ENCODE measurements around the gene YJEFN3. TPM values are rescaled to one million over a fixed set of nuclear protein-coding genes. Genes with fewer than 3 reads are reported as not detected.

YJEFN3 gene
- total RNA-seq, 1 donor from 2014 or later = 2.5 TPM

DNA sequence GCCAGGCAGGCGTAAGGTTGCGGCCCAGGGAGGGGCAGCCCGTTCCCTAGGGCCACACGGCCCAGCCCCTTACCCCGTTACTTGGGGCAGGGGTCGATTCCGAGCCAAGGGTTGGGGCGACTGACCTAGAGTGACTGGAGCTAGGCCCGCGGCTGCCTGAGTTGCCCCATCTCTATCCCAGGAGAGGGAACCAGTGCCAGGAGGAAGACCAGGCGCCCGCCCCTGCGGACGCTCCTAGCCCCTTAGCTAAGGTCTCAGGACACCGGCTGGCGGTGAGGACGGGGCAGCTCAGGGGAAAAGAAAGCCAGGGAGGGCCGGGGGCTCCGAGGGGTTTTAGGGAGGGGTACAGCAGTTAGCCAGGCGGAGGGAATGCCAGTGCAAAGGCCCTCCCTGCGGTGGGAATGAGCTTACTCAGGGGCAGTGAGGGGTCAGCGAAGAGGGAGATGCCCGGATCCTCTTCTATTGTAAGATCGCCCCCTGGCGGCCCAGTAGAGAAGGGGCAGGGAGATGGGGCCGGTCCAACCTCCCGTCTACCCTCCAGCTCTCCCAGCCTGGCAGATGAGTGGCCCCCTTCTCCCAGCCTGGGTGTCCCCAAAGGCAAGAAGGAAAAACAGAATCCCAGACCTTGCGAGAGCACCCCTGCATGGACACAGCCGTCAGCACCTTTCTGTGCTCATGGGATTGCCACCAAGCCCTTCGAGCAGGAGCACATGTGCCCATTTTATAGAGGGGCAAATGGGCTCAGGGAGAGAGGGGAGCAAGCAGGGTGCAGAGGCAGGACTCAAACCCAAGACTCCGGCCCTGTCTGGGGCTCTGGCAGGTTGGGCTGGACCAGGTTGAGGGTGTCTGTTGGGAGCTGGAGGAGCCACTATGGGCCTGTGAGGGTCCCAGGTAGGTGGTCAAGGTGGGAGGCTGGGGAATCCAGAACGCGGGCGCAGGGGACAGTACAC lies 25.6 kb downstream of the YJEFN3 start:
- no peaks in the 10 kb centered on the region for H3K36me3 ChIP-seq
- H3K9me3 ChIP-seq = no peaks in the 10 kb centered on the region
- TF ChIP-seq, protein P1, sequence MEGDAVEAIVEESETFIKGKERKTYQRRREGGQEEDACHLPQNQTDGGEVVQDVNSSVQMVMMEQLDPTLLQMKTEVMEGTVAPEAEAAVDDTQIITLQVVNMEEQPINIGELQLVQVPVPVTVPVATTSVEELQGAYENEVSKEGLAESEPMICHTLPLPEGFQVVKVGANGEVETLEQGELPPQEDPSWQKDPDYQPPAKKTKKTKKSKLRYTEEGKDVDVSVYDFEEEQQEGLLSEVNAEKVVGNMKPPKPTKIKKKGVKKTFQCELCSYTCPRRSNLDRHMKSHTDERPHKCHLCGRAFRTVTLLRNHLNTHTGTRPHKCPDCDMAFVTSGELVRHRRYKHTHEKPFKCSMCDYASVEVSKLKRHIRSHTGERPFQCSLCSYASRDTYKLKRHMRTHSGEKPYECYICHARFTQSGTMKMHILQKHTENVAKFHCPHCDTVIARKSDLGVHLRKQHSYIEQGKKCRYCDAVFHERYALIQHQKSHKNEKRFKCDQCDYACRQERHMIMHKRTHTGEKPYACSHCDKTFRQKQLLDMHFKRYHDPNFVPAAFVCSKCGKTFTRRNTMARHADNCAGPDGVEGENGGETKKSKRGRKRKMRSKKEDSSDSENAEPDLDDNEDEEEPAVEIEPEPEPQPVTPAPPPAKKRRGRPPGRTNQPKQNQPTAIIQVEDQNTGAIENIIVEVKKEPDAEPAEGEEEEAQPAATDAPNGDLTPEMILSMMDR (IDR thresholded peaks at IDR 0.05) = peak in 2 of 3 experiments; percentile 35 to 41
- no peak for TF ChIP-seq POLR2A (IDR thresholded peaks at IDR 0.05)
- no peak for TF ChIP-seq POLR2AphosphoS5 (IDR thresholded peaks at IDR 0.05; ENCODE audit: insufficient read depth in 1 of 2, low read depth in 1 of 2)
- H3K27ac ChIP-seq = no peak overlapping the region
- DNase-seq (ENCODE audit: extremely low spot score in 2 of 2) = no peak
- intact Hi-C loops (cut with DNase I) = no loop called here
- no peaks in the 10 kb centered on the region for H3K27me3 ChIP-seq
- no peak overlapping the region for H3K4me3 ChIP-seq
- H3K4me1 ChIP-seq = peaks cover 6% of the 10 kb centered on the region

DNA sequence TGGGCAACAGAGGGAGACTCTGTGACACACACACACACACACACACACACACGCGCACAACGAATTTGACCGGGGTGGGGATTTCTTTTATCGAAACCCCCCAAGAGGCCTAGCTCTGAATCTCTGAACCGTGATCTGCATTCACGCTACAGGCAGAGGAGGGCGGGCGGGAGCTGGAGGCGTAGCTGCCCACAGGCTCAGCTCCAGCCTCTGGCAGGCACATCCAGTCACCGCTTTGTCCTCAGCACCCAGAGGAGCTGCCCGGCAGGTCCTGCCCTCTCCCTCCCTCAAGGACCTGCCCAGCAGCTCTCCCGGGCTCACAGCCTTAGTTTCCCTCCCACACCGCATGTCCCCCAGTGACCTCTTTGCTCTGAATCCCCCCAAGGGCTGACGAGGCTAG lies 29.3 kb downstream of the YJEFN3 start:
- no peak for DNase-seq (ENCODE audit: extremely low spot score in 2 of 2)
- Histone ChIP-seq H3K27me3 (no peaks in the 10 kb centered on the region), H3K4me1 (no peaks in the 10 kb centered on the region), H3K9me3 (no peaks in the 10 kb centered on the region), H3K27ac (no peak overlapping the region), H3K4me3 (no peak overlapping the region), H3K36me3 (no peaks in the 10 kb centered on the region)
- intact Hi-C loops (cut with DNase I) = no loop called here
- no peak for TF ChIP-seq POLR2AphosphoS5 (IDR thresholded peaks at IDR 0.05; ENCODE audit: insufficient read depth in 1 of 2, low read depth in 1 of 2)
- TF ChIP-seq, protein P1 (IDR thresholded peaks at IDR 0.05) = no peak
- TF ChIP-seq POLR2A (IDR thresholded peaks at IDR 0.05) = no peak

DNA sequence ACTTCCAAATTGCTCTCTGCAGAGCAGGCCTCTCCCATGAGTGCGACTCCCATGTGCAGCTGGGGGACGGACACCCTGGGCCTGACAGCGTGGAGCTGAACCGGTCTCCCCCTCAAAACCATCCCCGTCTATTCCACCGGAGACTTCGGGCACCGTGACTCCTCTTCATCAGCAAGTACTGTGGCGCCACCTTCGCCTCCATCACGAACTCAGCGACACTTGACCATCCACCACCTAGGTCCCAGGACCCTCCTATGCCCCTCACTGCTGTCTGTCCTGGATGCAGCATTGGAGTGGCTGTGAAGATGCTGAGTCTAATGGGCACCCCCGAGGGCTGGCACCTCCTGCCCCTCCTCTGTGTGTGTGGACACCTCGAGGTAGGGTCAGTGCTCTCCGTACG lies 29.9 kb downstream of the YJEFN3 start:
- Histone ChIP-seq H3K4me1 (no peaks in the 10 kb centered on the region), H3K27me3 (no peaks in the 10 kb centered on the region), H3K9me3 (no peaks in the 10 kb centered on the region), H3K4me3 (no peak overlapping the region), H3K27ac (no peak overlapping the region), H3K36me3 (no peaks in the 10 kb centered on the region)
- DNase-seq (ENCODE audit: extremely low spot score in 2 of 2) = no peak
- intact Hi-C loops (cut with DNase I) = no loop called here
- TF ChIP-seq POLR2AphosphoS5 (IDR thresholded peaks at IDR 0.05; ENCODE audit: insufficient read depth in 1 of 2, low read depth in 1 of 2) = no peak
- TF ChIP-seq, protein P1 (IDR thresholded peaks at IDR 0.05) = no peak
- TF ChIP-seq POLR2A (IDR thresholded peaks at IDR 0.05) = no peak

DNA sequence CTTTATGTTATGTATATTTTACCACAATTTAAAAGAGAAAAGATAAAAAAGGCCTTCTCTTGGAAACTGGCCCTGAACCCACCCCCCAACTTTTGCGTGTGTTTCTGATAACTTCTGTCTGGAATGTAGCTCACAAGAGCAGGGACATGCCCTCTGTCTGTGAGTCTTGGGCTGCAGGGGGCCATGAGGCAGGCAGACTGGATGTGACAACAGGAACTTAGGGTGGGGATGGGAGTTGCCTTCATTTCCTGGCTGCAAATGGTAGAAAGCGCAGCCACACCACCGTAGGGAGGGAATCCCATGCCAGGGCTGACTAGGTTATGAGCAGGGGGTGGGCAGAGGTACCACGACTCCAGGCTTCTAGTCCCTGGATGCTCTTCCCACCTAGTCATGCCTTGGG lies 31.2 kb downstream of the YJEFN3 start:
- Histone ChIP-seq H3K36me3 (no peaks in the 10 kb centered on the region), H3K4me3 (no peak overlapping the region), H3K4me1 (no peaks in the 10 kb centered on the region), H3K9me3 (no peaks in the 10 kb centered on the region), H3K27me3 (no peaks in the 10 kb centered on the region), H3K27ac (no peak overlapping the region)
- intact Hi-C loops (cut with DNase I) = no loop called here
- DNase-seq (ENCODE audit: extremely low spot score in 2 of 2) = no peak
- TF ChIP-seq, protein P1 (IDR thresholded peaks at IDR 0.05) = no peak
- TF ChIP-seq POLR2AphosphoS5 (IDR thresholded peaks at IDR 0.05; ENCODE audit: insufficient read depth in 1 of 2, low read depth in 1 of 2) (no peak), POLR2A (IDR thresholded peaks at IDR 0.05) (no peak)

Measured in vagina (tissue), 2 donors.